Measurements from ENCODE around the gene ZFC3H1. TPM values are rescaled to one million over a fixed set of nuclear protein-coding genes. Genes with fewer than 3 reads are reported as not detected.

The ZFC3H1 gene
- total and polyA plus RNA-seq, 9 of the 15 experiments (the other 6 are each of a cell fraction or from before 2014, with no cell fraction given) = 14.8 to 80.5 (median 22.1) TPM

DNA sequence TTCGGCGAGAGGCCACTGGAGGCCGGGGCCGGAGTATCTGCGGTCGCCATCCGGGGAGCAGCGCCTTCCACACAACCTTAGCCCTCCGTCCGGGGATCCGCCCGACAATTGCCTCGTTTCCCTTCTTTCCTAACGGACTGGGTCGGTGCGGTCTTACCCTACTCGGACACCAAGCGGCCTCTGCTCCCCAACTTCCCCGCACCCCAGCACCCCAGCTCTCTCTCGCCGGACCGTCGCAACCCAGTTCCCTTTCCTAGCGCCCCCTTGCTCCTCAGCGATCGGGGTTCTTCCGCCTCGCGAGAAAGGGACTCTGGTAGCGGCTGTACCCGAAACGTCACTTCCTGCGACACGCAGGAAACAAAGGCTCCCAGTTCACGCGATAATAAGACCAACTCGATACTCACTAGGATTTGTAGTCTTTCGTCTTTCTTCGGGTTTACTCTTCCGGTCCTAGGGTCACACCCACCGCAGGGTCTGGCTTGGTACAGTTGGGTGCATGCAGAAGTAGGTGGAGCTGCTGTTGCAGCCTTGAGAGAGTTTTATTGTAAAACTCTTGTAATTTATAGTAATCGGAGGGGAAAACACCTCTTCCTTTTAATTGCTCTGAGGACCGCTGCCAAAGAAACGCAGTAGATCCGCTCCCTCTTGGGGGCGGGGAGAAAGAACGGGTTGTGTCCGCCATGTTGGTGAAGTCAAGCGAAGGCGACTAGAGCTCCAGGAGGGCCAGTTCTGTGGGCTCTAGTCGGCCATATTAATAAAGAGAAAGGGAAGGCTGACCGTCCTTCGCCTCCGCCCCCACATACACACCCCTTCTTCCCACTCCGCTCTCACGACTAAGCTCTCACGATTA lies at the start of gene ZFC3H1, which contains the start of gene THAP2 (continued):
- TF ChIP-seq CC2D1A (IDR thresholded peaks at IDR 0.05) (no peak; the same call in none of the 2 replicates), ZNF407 (IDR thresholded peaks at IDR 0.05; ENCODE audit: low read depth) (no peak), FOXJ3 (CRISPR knock-in tag; IDR thresholded peaks at IDR 0.05) (no peak), NCOR1 (IDR thresholded peaks at IDR 0.05) (no peak), CHCHD3 (CRISPR knock-in tag; IDR thresholded peaks at IDR 0.05) (no peak), KDM1A (IDR thresholded peaks at IDR 0.05) (no peak), SLC30A9 (CRISPR knock-in tag; IDR thresholded peaks at IDR 0.05) (no peak), PHTF2 (CRISPR knock-in tag; IDR thresholded peaks at IDR 0.05) (no peak), EP400 (IDR thresholded peaks at IDR 0.05) (peak; percentile 74), ZNF23 (CRISPR knock-in tag; IDR thresholded peaks at IDR 0.05) (no peak), POLR2B (IDR thresholded peaks at IDR 0.05; ENCODE audit: low read depth, partially characterized antibody) (peak; percentile 91)
- TF ChIP-seq, protein P1, sequence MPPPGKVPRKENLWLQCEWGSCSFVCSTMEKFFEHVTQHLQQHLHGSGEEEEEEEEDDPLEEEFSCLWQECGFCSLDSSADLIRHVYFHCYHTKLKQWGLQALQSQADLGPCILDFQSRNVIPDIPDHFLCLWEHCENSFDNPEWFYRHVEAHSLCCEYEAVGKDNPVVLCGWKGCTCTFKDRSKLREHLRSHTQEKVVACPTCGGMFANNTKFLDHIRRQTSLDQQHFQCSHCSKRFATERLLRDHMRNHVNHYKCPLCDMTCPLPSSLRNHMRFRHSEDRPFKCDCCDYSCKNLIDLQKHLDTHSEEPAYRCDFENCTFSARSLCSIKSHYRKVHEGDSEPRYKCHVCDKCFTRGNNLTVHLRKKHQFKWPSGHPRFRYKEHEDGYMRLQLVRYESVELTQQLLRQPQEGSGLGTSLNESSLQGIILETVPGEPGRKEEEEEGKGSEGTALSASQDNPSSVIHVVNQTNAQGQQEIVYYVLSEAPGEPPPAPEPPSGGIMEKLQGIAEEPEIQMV (tag; conservative IDR thresholded peaks at IDR 0.05; ENCODE audit: low read depth) = no peak
- TF ChIP-seq, protein P2, sequence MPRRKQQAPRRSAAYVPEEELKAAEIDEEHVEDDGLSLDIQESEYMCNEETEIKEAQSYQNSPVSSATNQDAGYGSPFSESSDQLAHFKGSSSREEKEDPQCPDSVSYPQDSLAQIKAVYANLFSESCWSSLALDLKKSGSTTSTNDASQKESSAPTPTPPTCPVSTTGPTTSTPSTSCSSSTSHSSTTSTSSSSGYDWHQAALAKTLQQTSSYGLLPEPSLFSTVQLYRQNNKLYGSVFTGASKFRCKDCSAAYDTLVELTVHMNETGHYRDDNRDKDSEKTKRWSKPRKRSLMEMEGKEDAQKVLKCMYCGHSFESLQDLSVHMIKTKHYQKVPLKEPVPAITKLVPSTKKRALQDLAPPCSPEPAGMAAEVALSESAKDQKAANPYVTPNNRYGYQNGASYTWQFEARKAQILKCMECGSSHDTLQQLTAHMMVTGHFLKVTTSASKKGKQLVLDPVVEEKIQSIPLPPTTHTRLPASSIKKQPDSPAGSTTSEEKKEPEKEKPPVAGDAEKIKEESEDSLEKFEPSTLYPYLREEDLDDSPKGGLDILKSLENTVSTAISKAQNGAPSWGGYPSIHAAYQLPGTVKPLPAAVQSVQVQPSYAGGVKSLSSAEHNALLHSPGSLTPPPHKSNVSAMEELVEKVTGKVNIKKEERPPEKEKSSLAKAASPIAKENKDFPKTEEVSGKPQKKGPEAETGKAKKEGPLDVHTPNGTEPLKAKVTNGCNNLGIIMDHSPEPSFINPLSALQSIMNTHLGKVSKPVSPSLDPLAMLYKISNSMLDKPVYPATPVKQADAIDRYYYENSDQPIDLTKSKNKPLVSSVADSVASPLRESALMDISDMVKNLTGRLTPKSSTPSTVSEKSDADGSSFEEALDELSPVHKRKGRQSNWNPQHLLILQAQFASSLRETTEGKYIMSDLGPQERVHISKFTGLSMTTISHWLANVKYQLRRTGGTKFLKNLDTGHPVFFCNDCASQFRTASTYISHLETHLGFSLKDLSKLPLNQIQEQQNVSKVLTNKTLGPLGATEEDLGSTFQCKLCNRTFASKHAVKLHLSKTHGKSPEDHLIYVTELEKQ (CRISPR knock-in tag; IDR thresholded peaks at IDR 0.05) = no peak
- TF ChIP-seq, protein P3, sequence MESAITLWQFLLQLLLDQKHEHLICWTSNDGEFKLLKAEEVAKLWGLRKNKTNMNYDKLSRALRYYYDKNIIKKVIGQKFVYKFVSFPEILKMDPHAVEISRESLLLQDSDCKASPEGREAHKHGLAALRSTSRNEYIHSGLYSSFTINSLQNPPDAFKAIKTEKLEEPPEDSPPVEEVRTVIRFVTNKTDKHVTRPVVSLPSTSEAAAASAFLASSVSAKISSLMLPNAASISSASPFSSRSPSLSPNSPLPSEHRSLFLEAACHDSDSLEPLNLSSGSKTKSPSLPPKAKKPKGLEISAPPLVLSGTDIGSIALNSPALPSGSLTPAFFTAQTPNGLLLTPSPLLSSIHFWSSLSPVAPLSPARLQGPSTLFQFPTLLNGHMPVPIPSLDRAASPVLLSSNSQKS (CRISPR knock-in tag; IDR thresholded peaks at IDR 0.05) = no peak

All from K562 (cell line).